DMS153 (cell line): Measurements from ENCODE around the gene MRPL39.
"Not testable (repeated sequence)": the region's sequence is repeated elsewhere in the genome, so short reads cannot be mapped to it uniquely, and the experiment has no call there.

Source experiments
- DNase-seq: peaks from one replicate; lab custom pipeline; 2025; lab: John Stamatoyannopoulos, UW

The MRPL39 gene

GRCh38 chr21:25607151-25608043 is at the start of gene MRPL39:
MRPL39 (minus strand) TSS chr21:25607481; CDS start chr21:25607475, 6 bp downstream.
- peak; percentile 64 for DNase-seq

- no peak for DNase-seq
Measured at GRCh38 chr21:25656412-25656811, 49.1 kb upstream of the MRPL39 start.

- no peak for DNase-seq
Measured at GRCh38 chr21:25649146-25649545, 41.9 kb upstream of the MRPL39 start.

GRCh38 chr21:25647647-25648046 is 40.4 kb upstream of the MRPL39 start:
- DNase-seq = no peak

GRCh38 chr21:25646474-25646873 is 39.2 kb upstream of the MRPL39 start:
- DNase-seq = no peak

GRCh38 chr21:25643486-25643885 is 36.2 kb upstream of the MRPL39 start:
- no peak for DNase-seq

- DNase-seq = no peak
Measured at GRCh38 chr21:25640943-25641292, 33.6 kb upstream of the MRPL39 start.

GRCh38 chr21:25640202-25640942 is 33.1 kb upstream of the MRPL39 start:
- DNase-seq = no peak

- DNase-seq = no peak
Measured at GRCh38 chr21:25639551-25640201, 32.4 kb upstream of the MRPL39 start.

GRCh38 chr21:25638660-25639550 is 31.6 kb upstream of the MRPL39 start, which contains the start of gene JAM2:
JAM2 (plus strand) TSS chr21:25639258; CDS start chr21:25639822, 564 bp downstream.
- DNase-seq = no peak

- no peak for DNase-seq
Measured at GRCh38 chr21:25637851-25638659, 30.8 kb upstream of the MRPL39 start.

- DNase-seq = no peak
Measured at GRCh38 chr21:25636727-25637126, 29.4 kb upstream of the MRPL39 start.

GRCh38 chr21:25635310-25635709 is 28.0 kb upstream of the MRPL39 start:
- DNase-seq = no peak

- no peak for DNase-seq
Measured at GRCh38 chr21:25632296-25632695, 25.0 kb upstream of the MRPL39 start.

GRCh38 chr21:25626757-25627156 is 19.5 kb upstream of the MRPL39 start:
- DNase-seq = no peak

GRCh38 chr21:25625776-25626555 is 18.7 kb upstream of the MRPL39 start:
- DNase-seq = not testable (repeated sequence)

- DNase-seq = no peak
Measured at GRCh38 chr21:25625036-25625435, 17.8 kb upstream of the MRPL39 start.

GRCh38 chr21:25624511-25624910 is 17.2 kb upstream of the MRPL39 start:
- DNase-seq = no peak

- no peak for DNase-seq
Measured at GRCh38 chr21:25619198-25619597, 11.9 kb upstream of the MRPL39 start.

GRCh38 chr21:25615880-25616279 is 8.6 kb upstream of the MRPL39 start:
- no peak for DNase-seq
